IPS-20b (cell line): ENCODE measurements around the gene KCNQ1.

Experiments used
- H3K27ac ChIP-seq: one replicate; pipeline ENCODE4 v1.5.1; 2013; ENCODE audit warnings: low read length
- H3K27me3 ChIP-seq: 2 replicates; pipeline ENCODE4 v1.6.1; 2013; ENCODE audit warnings: mild to moderate bottlenecking, low read length, inconsistent platforms; ENCODE audit not compliant: insufficient read depth
- H3K36me3 ChIP-seq: 2 replicates; pipeline ENCODE4 v1.6.1; 2013; ENCODE audit warnings: low read depth, mild to moderate bottlenecking, inconsistent platforms, low read length, moderate library complexity; ENCODE audit not compliant: insufficient read depth
- H3K4me1 ChIP-seq: 2 replicates; pipeline ENCODE4 v1.6.1; 2013; ENCODE audit warnings: mild to moderate bottlenecking, control low read depth, inconsistent platforms, low read length, moderate library complexity; ENCODE audit not compliant: insufficient read depth
- H3K4me3 ChIP-seq: 2 replicates; pipeline ENCODE4 v1.5.1; 2013; ENCODE audit warnings: mild to moderate bottlenecking, low read length, inconsistent platforms
- H3K9ac ChIP-seq: 2 replicates; pipeline ENCODE4 v1.6.1; 2013; ENCODE audit warnings: low read depth, mild to moderate bottlenecking, inconsistent platforms, low read length, moderate library complexity
- H3K9me3 ChIP-seq: 2 replicates; pipeline ENCODE4 v1.6.1; 2013; ENCODE audit warnings: mild to moderate bottlenecking, low read depth, low read length, inconsistent platforms; ENCODE audit not compliant: insufficient read depth

The KCNQ1 gene

GRCh38 chr11:2776351-2777061, 331.7 kb downstream of the KCNQ1 start:
- no peak overlapping the region for H3K27ac ChIP-seq
- no peak overlapping the region for H3K4me3 ChIP-seq
- H3K9ac ChIP-seq: no peak overlapping the region
- H3K36me3 ChIP-seq: no peaks in the 10 kb centered on the region
- no peaks in the 10 kb centered on the region for H3K4me1 ChIP-seq
- H3K27me3 ChIP-seq: peaks cover 53% of the 10 kb centered on the region
- H3K9me3 ChIP-seq: no peaks in the 10 kb centered on the region

DNA sequence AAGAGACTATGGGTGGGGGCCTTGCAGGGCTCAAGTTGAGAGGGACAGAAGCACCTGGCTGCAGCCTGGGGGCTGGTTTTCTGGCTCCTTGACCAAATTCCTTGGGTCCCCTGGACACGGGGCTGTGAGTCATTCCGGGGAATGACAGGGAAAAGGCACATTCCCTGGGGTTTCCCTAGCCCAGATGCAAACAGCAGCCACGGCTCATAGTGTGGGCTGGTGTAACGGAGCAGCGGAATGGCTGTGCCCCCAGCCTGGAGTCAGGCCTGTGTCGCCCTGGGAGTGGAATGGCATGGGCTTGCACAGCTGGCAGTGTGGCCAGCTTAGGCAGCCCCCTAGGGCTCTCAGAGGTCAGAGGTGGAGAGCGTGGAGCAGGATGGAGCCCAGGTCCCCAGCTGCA, 332.6 kb downstream of the KCNQ1 start:
- H3K9me3 ChIP-seq: no peaks in the 10 kb centered on the region
- no peaks in the 10 kb centered on the region for H3K4me1 ChIP-seq
- no peaks in the 10 kb centered on the region for H3K36me3 ChIP-seq
- no peak overlapping the region for H3K9ac ChIP-seq
- no peak overlapping the region for H3K4me3 ChIP-seq
- peaks cover 45% of the 10 kb centered on the region for H3K27me3 ChIP-seq
- H3K27ac ChIP-seq: no peak overlapping the region

DNA sequence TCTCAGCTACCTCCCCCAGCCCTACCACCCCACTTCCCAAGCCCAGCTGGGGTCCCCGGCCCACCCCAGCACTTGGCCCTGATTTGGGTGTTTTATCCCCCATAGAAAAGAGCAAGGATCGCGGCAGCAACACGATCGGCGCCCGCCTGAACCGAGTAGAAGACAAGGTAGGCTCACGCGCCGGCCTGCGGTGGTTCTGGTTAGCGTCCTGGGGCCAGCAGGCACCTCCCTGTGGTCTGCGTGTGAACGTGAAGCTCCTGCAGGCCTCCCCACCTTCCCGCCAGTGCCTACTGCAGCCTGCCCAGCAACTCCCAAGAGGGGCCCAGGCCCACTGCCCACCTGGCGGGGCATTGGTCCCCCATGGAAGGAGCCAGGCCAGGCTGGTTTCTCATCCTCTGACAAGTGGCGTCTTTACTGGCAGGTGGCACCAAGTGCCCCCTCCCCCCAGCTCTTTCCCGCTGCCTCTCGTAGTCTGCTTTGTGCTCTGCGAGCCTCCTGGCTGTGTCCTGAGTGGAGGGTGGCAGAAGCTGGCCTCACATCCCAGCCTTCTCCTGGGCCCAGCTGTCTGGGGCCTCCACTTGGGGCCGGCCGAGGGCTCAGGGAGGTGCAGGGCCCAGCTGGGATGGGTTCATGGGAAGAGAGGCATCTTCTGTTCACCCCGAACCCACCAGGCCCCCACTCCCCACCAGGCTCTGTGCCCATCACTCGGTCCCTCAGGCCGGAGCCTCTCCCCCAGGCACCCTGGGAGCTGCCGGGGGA, 333.2 kb downstream of the KCNQ1 start:
- Histone ChIP-seq H3K27me3 (peaks cover 39% of the 10 kb centered on the region), H3K27ac (no peak overlapping the region), H3K4me1 (no peaks in the 10 kb centered on the region), H3K9ac (no peak overlapping the region), H3K4me3 (no peak overlapping the region), H3K9me3 (no peaks in the 10 kb centered on the region), H3K36me3 (no peaks in the 10 kb centered on the region)

- Histone ChIP-seq H3K27ac (no peak overlapping the region), H3K9me3 (no peaks in the 10 kb centered on the region), H3K4me1 (peaks cover 7% of the 10 kb centered on the region; the same call in 1 of the 2 replicates), H3K9ac (no peak overlapping the region), H3K4me3 (no peak overlapping the region), H3K27me3 (peaks cover 30% of the 10 kb centered on the region), H3K36me3 (no peaks in the 10 kb centered on the region)
These were observed 334.1 kb downstream of the KCNQ1 start for GRCh38 chr11:2778630-2779498.

DNA sequence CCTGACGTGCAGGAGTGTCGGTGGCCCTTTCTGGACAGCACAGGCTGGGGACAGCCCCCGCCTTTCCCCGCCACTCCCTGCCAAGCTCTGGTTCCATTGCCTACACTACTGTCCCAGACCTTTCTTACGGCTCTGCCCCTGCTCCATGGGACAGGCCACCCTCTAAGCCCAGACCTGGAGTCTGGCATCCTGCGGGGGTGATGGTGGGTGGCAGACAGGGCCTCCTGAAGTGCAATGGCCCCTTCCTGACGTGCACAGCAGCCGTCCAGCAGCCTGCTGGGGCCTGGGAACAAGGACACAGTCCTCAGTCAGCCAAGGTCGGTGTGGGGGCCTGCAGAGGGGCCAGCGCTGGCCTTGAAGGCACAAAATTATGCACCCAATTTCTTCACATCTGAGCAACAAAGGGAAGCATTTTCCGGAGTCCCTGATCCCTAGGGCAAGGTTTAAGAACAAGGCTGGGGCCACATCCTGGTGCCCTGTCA, 334.7 kb downstream of the KCNQ1 start:
- Histone ChIP-seq H3K27ac (no peak overlapping the region), H3K9me3 (no peaks in the 10 kb centered on the region), H3K4me3 (no peak overlapping the region), H3K27me3 (peaks cover 24% of the 10 kb centered on the region; the same call in 1 of the 2 replicates), H3K9ac (no peak overlapping the region), H3K36me3 (no peaks in the 10 kb centered on the region), H3K4me1 (peaks cover 10% of the 10 kb centered on the region; the same call in 1 of the 2 replicates)

DNA sequence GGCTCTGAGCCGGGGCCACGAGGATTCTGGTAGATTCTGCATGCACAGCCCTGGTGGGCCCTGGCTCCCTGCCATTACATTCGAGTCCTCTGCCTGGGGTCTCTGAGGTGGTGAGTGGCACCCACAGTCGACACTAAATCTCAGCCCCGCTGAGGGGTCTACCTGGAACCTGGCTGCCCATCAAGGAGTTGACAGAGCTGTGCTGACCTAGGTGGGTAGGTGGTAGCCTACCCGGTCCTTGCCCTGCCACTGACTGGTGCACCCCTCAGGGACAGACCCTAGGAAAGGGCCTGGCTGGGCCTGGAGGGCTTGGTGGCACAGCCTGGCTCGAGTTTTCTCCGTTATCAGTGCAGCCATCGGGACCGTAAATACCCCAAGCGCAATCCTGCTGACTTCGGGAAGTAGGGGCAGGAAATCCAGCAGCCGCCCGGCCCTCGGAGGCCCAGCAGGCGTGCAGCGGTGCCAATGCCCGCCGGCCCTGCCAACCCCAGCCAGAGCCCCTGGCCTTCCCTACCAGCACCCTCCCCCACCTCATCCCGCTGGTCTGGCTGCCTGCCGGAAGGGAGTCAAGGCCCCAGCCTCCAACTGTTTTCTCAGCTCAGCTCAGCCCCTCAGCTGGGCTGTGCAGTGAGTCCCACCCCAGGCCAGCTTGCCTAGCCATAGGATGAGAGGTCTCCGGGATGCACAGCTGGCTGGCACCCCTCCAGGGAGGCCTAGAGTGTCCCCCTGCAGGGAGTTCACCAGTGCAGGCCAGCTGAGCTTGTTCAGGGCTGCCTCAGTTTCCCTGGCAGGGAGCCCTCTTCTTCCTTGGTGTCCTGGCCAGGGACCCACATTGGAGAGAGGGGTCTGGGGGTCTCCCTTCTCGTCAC, 335.4 kb downstream of the KCNQ1 start:
- Histone ChIP-seq H3K4me3 (no peak overlapping the region), H3K27ac (no peak overlapping the region), H3K9ac (no peak overlapping the region), H3K27me3 (peaks cover 17% of the 10 kb centered on the region; the same call in 1 of the 2 replicates), H3K4me1 (peaks cover 10% of the 10 kb centered on the region; the same call in 1 of the 2 replicates), H3K9me3 (no peaks in the 10 kb centered on the region), H3K36me3 (no peaks in the 10 kb centered on the region)

GRCh38 chr11:2780850-2781407, 336.1 kb downstream of the KCNQ1 start:
- Histone ChIP-seq H3K4me3 (no peak overlapping the region), H3K27me3 (peaks cover 11% of the 10 kb centered on the region; the same call in 1 of the 2 replicates), H3K4me1 (peaks cover 10% of the 10 kb centered on the region; the same call in 1 of the 2 replicates), H3K9ac (no peak overlapping the region), H3K36me3 (no peaks in the 10 kb centered on the region), H3K9me3 (peaks cover 1% of the 10 kb centered on the region; the same call in 1 of the 2 replicates), H3K27ac (no peak overlapping the region)

DNA sequence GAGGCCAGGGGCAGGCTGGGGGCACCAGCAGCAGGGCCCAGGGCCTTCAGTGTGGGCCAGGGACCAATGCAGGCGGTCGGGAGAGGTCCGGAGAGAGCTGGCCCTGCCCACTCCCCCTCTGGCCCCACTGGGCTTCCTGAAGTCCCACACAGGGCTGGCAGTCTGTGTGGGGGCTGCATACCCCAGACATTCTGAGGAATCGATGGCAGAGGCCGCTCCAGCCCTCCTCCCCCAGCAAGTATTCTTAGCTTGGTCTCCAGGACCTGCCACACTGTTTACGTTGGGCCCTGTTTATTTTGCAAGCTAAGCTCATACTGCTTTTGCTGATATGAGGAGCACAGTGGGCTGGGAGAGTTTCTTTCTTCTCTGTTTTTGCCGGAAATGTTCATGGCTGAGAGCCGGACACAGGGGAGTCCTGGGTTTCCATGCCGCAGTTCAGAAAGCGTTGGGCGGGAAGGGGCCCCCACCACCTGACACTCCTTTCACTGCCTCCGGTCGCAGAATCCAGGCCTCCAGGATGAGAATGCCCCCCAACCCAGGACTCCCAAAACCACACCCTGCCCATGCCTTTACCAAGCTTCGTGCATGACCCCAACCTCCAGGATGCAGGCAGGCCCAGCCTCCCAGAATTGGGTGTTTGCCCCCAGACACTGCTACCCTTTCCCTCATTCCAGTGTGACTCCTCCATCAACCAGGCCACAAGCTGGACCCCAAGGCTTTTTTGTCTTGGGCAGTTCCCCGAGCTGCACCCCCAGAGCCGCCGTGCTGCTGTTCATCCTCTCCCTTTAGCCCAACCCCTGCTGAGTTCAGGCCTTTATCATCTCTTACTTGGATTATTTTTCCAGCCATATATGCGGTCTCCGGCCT, 336.8 kb downstream of the KCNQ1 start:
- H3K27ac ChIP-seq: no peak overlapping the region
- no peak overlapping the region for H3K9ac ChIP-seq
- H3K4me1 ChIP-seq: peaks cover 10% of the 10 kb centered on the region; the same call in 1 of the 2 replicates

GRCh38 chr11:2782769-2783168, 338.0 kb downstream of the KCNQ1 start:
- Histone ChIP-seq H3K4me1 (peaks cover 10% of the 10 kb centered on the region; the same call in 1 of the 2 replicates), H3K36me3 (no peaks in the 10 kb centered on the region), H3K27me3 (no peaks in the 10 kb centered on the region; the same call in 1 of the 2 replicates), H3K9ac (no peak overlapping the region), H3K9me3 (peaks cover 7% of the 10 kb centered on the region; the same call in 1 of the 2 replicates), H3K4me3 (no peak overlapping the region), H3K27ac (no peak overlapping the region)

More for the DNA sequence above, 336.8 kb downstream of the KCNQ1 start:
- Histone ChIP-seq H3K36me3 (no peaks in the 10 kb centered on the region), H3K27me3 (peaks cover 5% of the 10 kb centered on the region; the same call in 1 of the 2 replicates), H3K4me3 (no peak overlapping the region), H3K9me3 (peaks cover 7% of the 10 kb centered on the region; the same call in 1 of the 2 replicates)
